LNCAP (cell line): Measurements from ENCODE around the gene SLAMF1.

ENCODE experiments used
- TF ChIP-seq, protein P1 (sequence below): fragments of 450-650 bp; IDR thresholded peaks from 2 replicates; pipeline ENCODE4 v1.5.1; 2017; ENCODE audit warnings: mild to moderate bottlenecking

The SLAMF1 gene

DNA sequence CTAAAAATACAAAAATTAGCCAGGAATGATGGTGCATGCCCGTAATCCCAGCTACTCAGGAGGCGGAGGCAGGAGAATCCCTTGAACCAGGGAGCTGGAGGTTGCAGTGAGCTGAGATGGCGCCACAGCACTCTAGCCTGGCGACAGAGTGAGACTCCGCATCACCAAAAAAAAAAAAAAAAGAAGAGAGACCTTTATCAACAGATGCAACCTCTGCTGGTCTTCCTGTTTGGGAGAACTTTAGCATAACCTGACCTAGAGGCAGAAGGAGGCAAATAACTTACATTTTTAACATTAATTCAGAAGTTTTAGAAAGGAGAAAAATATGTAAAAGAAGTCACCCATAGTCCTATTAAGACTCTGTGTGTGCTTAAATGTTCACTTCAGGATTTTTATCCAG lies 32.4 kb downstream of the SLAMF1 start:
- TF ChIP-seq, protein P1, sequence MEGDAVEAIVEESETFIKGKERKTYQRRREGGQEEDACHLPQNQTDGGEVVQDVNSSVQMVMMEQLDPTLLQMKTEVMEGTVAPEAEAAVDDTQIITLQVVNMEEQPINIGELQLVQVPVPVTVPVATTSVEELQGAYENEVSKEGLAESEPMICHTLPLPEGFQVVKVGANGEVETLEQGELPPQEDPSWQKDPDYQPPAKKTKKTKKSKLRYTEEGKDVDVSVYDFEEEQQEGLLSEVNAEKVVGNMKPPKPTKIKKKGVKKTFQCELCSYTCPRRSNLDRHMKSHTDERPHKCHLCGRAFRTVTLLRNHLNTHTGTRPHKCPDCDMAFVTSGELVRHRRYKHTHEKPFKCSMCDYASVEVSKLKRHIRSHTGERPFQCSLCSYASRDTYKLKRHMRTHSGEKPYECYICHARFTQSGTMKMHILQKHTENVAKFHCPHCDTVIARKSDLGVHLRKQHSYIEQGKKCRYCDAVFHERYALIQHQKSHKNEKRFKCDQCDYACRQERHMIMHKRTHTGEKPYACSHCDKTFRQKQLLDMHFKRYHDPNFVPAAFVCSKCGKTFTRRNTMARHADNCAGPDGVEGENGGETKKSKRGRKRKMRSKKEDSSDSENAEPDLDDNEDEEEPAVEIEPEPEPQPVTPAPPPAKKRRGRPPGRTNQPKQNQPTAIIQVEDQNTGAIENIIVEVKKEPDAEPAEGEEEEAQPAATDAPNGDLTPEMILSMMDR: no peak

DNA sequence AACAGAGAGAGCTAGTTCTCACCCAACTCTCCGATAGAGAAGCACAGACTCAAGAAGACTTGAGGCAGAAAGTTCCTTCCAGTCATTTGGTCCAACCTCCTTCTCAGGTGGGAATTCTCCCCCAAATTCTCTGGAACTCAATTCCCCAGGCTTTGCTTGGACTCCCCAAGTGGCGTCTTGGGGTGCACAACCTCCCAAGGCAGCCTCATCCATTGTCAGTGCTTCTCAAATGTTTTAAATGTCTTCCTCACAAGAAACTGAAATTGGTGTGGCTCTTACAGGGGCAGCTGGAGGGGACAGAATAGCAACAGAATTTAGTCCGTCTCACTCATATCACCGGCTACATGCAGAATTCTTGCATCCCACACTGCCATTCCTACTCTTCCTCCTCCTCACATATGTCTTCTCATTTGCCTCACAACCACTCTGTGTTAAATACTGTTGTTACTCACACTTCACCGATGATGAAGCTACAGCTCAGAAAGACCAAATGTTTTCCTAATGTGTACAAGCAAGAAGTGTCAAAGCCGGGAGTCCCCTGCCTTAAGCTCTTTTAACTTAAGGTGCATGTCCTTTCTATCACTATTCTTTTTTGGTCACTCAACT lies 34.1 kb downstream of the SLAMF1 start:
- TF ChIP-seq, protein P1: no peak

DNA sequence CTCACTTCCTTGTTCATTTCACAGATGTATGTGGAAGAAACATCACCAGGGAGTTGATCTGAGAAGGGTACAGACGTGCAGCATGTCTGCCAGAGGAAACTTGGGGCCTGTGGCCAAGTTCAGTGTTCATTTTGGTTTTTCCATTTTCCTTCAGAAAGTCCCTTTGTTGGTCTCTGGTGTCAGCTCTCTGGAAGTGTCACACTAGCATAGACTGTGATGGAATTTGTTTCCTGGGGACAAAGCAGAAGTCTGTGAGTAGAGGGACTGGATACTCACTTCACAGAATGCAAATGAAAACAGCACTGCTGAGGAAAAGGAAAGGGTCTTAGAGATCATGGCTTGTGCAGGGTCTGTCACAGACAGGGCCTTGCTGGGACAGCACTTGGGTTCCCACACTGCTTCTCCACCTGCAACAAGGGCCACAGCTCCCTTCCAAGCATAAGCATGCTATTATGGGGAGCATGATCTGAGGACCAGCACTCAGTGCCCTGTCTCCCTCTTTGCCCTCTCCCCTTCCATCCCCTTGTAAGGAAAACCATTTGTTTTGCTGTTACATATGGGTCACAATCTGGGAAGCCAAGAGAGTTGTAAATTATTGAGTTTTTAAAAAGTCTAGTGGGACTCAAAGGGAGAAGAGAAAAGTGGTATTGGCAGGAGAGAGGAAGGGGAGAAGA lies 36.1 kb downstream of the SLAMF1 start:
- TF ChIP-seq, protein P1: no peak

DNA sequence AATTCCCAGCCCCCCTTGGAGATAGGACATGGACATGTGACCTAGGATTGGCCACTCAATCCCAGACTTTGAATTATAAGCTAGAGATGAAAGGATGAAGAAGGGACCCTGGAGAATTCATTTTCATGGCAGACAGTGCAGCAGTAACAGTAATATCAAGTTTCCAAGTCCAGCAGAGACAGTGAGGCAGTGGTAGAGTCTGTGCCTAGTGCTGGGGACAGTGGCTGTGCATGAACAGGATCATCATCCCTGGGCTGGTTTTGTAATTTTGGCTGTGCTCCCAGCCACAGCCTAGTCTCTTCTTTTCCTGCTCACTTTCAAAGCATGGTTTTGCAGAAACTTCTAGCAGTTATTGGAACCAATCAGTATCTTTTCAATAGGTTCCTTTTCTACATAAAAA lies 37.9 kb downstream of the SLAMF1 start:
- TF ChIP-seq, protein P1: no peak

DNA sequence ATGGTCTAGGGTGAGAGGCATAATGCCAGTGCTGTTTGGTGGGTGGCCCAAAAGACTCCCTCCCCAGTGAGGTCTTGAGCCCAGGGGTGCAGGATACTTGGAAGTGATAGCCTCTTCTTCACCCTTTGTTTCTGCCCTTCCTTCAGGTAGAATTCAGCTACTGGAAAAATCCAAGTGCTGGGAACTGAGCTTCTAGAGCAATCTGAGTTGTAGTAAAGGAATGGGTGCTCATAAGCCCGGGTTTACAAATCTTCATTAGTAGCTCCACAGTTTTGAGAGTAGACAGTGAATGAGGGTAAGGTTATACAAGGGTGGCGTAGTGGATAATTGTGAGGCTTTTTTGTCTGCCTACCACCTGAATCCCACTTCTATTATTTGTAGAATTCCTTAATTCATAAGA lies 38.3 kb downstream of the SLAMF1 start:
- TF ChIP-seq, protein P1: no peak

DNA sequence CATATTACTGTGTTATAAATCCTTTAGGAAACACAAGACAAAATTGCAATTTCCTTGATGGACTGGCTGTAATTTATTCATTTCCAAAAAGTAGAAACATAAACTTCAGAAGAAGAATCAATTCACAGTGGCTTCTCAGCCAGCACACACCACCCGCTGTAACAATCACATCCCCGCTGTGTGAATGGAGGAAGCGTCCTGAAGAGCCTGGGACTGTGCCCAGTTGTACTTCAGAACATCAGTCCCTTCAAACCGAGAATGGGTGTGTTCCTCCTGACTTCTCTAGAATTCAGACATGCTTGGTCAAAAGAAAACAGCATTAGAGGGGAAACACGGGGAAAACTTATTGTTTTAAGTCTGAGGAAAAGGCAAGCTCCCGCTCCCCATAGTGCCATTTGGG lies 38.8 kb downstream of the SLAMF1 start:
- TF ChIP-seq, protein P1: no peak

DNA sequence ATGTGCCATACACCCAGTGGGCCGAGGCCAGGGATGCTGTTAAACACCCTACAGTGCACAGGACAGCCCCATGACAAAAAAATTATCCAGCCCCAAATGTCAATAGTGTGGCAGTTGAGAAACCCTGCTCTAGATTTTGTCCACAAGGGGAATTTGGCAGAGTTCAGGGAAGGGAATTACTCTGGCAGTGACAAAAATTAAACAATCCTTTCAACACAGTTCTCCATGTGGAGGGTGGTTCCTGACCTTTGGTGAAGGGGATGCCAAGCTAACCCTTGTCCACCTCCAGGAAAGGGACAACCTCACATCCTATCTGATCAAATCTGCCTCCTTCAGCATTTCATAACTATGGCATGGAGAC lies 39.2 kb downstream of the SLAMF1 start:
- TF ChIP-seq, protein P1: no peak
